A549 (cell line): Measurements from ENCODE around the gene P3H2. TPM values are rescaled to one million over a fixed set of nuclear protein-coding genes. Genes with fewer than 3 reads are reported as not detected.

Source experiments
- ATAC-seq, 2 experiments: fragments of 200-7000 bp in 1 of 2; fragments of >200 bp in 1 of 2; cut with Nextera tagmentation in 1 of 2; cut with Tn5 transposase in 1 of 2; 3 replicates each; pipeline versions ENCODE4 v1.8.0 to v1.9.1; 2018 to 2020; ENCODE audit warnings: mild to moderate bottlenecking in 1 of 2, moderate library complexity in 1 of 2
- CTCF ChIA-PET: fragments of 300-600 bp; sonication (Branson Sonifier 250); formaldehyde crosslinking; extraction: SDS; loops from one replicate; lab custom pipeline; 2021; ENCODE audit warnings: antibody characterized with exemption, inconsistent platforms; lab: Yijun Ruan, JAX
- POLR2A ChIA-PET: fragments of 350-600 bp; formaldehyde crosslinking; extraction: SDS; loops from one replicate; lab custom pipeline; 2021; ENCODE audit warnings: antibody characterized with exemption, inconsistent platforms; lab: Yijun Ruan, JAX
- DNase-seq, 2 experiments: peaks; one replicate each; pipeline versions ENCODE4 v3.0.0 to v3.0.0-alpha.2; 2011 to 2016; ENCODE audit warnings: low read depth in 1 of 2, low spot score in 1 of 2
- FAIRE-seq: peaks from 2 replicates; lab custom pipeline; 2011; peaks lifted over from hg19 to GRCh38; lab: Jason Lieb, UNC
- H3K27ac ChIP-seq, 2 experiments: fragments of >200 bp; sonication (Bioruptor Twin); formaldehyde crosslinking; 3 replicates each; pipeline ENCODE4 v1.5.1; 2016 to 2017
- H3K4me1 ChIP-seq: fragments of >200 bp; sonication (Bioruptor Twin); formaldehyde crosslinking; 3 replicates; pipeline ENCODE4 v1.6.1; 2016
- H3K4me2 ChIP-seq: fragments of >200 bp; sonication (Bioruptor Twin); formaldehyde crosslinking; 3 replicates; pipeline ENCODE4 v1.6.1; 2016
- H3K4me3 ChIP-seq: fragments of >200 bp; sonication (Bioruptor Twin); formaldehyde crosslinking; 3 replicates; pipeline ENCODE4 v1.5.1; 2016
- H3K9me3 ChIP-seq: fragments of >200 bp; sonication (Bioruptor Twin); formaldehyde crosslinking; 3 replicates; pipeline ENCODE4 v1.6.1; 2016
- CBX8 ChIP-seq: fragments of 200-600 bp; sonication (generic); IDR thresholded peaks from 2 replicates; pipeline ENCODE4 v1.6.1; 2016
- CEBPB ChIP-seq, 2 experiments: fragments of >200 bp in 1 of 2; sonication (Bioruptor Twin) in 1 of 2; formaldehyde crosslinking in 1 of 2; IDR thresholded peaks; 2 replicates each; pipeline ENCODE4 v1.6.1; 2012 to 2016
- EHMT2 ChIP-seq: fragments of 200-600 bp; sonication (generic); IDR thresholded peaks from 2 replicates; pipeline ENCODE4 v1.6.1; 2016; ENCODE audit warnings: antibody characterized with exemption, low read depth, mild to moderate bottlenecking, moderate library complexity
- GATA3 ChIP-seq: IDR thresholded peaks from 2 replicates; pipeline ENCODE4 v1.6.1; 2012; ENCODE audit warnings: borderline replicate concordance
- HDAC2 ChIP-seq: fragments of 200-600 bp; sonication (generic); IDR thresholded peaks from 2 replicates; pipeline ENCODE4 v1.6.1; 2016
- HEYL ChIP-seq: fragments of 250-450 bp; sonication (Bioruptor Pico); IDR thresholded peaks from 2 replicates; pipeline ENCODE4 v1.8.0; 2021; ENCODE audit warnings: mild to moderate bottlenecking, moderate library complexity
- HOXB13 ChIP-seq: fragments of 250-450 bp; sonication (Bioruptor Pico); IDR thresholded peaks from 2 replicates; pipeline ENCODE4 v1.5.0; 2020; ENCODE audit warnings: low read depth, mild to moderate bottlenecking, moderate library complexity
- HOXB5 ChIP-seq: fragments of 250-450 bp; sonication (Bioruptor Pico); IDR thresholded peaks from 2 replicates; pipeline ENCODE4 v1.5.0; 2020; ENCODE audit warnings: mild to moderate bottlenecking, moderate library complexity
- JUN ChIP-seq, 2 experiments: fragments of >200 bp; sonication (Bioruptor Twin); formaldehyde crosslinking; IDR thresholded peaks; 2 replicates in 1 of 2; 3 replicates in 1 of 2; pipeline ENCODE4 v1.6.1; 2016 to 2017
- KDM1A ChIP-seq: fragments of 200-600 bp; sonication (generic); IDR thresholded peaks from 2 replicates; pipeline ENCODE4 v1.6.1; 2016; ENCODE audit warnings: low read depth, mild to moderate bottlenecking
- KDM5A ChIP-seq: fragments of 200-600 bp; sonication (generic); IDR thresholded peaks from 2 replicates; pipeline ENCODE4 v1.6.1; 2016; ENCODE audit warnings: antibody characterized with exemption, mild to moderate bottlenecking
- MYC ChIP-seq: IDR thresholded peaks from 2 replicates; pipeline ENCODE4 v1.6.1; 2012; ENCODE audit warnings: mild to moderate bottlenecking, inconsistent platforms, low read length, improper control_type of control experiment, borderline replicate concordance
- NFE2L2 ChIP-seq: fragments of 150-350 bp; conservative IDR thresholded peaks from 2 replicates; pipeline ENCODE4 v1.6.1; 2014; ENCODE audit warnings: low read length
- NR3C1 ChIP-seq: fragments of >200 bp; sonication (Bioruptor Twin); formaldehyde crosslinking; IDR thresholded peaks from 3 replicates; pipeline ENCODE4 v1.6.1; 2017
- RFX5 ChIP-seq: fragments of 450-650 bp; IDR thresholded peaks from 2 replicates; pipeline ENCODE4 v1.7.1; 2014; ENCODE audit warnings: antibody characterized with exemption, mild to moderate bottlenecking, moderate library complexity
- RNF2 ChIP-seq: fragments of 200-600 bp; sonication (generic); IDR thresholded peaks from 2 replicates; pipeline ENCODE4 v1.6.1; 2016; ENCODE audit warnings: low read depth, mild to moderate bottlenecking, antibody characterized with exemption, moderate library complexity, borderline replicate concordance
- SREBF2 ChIP-seq: fragments of 450-650 bp; IDR thresholded peaks from 2 replicates; pipeline ENCODE4 v1.6.1; 2014; ENCODE audit warnings: mild to moderate bottlenecking, moderate library complexity
- ZFP36 ChIP-seq: fragments of 450-650 bp; IDR thresholded peaks from 2 replicates; pipeline ENCODE4 v1.6.1; 2014; ENCODE audit warnings: borderline replicate concordance; ENCODE audit not compliant: partially characterized antibody
- WGBS: methylation state at CpG from one replicate; pipeline ENCODE4 v1.1.6; 2017; ENCODE audit errors: missing lambda C conversion rate; 5-methylcytosine and 5-hydroxymethylcytosine counted together
- polyA plus RNA-seq, 4 experiments: library from polyadenylated mRNA; depleted of rRNA in 3 of 4; stranded (reverse); fragments of >200 nt; fragmentation: RNase III in 1 of 4; extraction: RNeasy Plus Mini Kit Qiagen cat#74134 plus additional on column Dnase treatment in 1 of 4; gene quantifications; 2 replicates in 3 of 4; 3 replicates in 1 of 4; pipeline ENCODE4 v1.2.3, GENCODE V29; 2011 to 2017
- TF ChIP-seq, protein P1 (sequence below): fragments of 250-450 bp; sonication (Bioruptor Pico); IDR thresholded peaks from 2 replicates; pipeline ENCODE4 v1.5.0; 2021; ENCODE audit warnings: mild to moderate bottlenecking, moderate library complexity, borderline replicate concordance
- TF ChIP-seq, protein P2 (sequence below): fragments of 200-600 bp; sonication (generic); IDR thresholded peaks from 2 replicates; pipeline ENCODE4 v1.6.1; 2016; ENCODE audit warnings: antibody characterized with exemption, mild to moderate bottlenecking, moderate library complexity

P3H2 gene
- polyA plus RNA-seq, 2 of the 4 experiments (the other 2 are of a cell fraction): 56.6 to 72.5 TPM

GRCh38 chr3:190038050-190038933 is 82.4 kb downstream of the P3H2 start:
- CTCF ChIA-PET: interaction anchor here (0.6 to 1.2 kb wide), 4 partner anchors 16 to 39 kb away, joined by 3 to 5 read pairs (median 4); no protein-coding TSS in a partner anchor
- no peaks in the 10 kb centered on the region for H3K9me3 ChIP-seq
- TF ChIP-seq CEBPB (IDR thresholded peaks at IDR 0.05) (peak; percentile 71 to 92), GATA3 (peak; percentile 20; the same call in 1 of the 2 replicates), NR3C1 (no peak)
- TF ChIP-seq, all 56 proteins: peak for 2
- peak overlapping the region; percentile 62 to 64 for H3K27ac ChIP-seq
- DNase-seq (peak; percentile 64 to 78), ATAC-seq (peak; percentile 94 to 97), FAIRE-seq (no peak)
- H3K4me3 ChIP-seq: peak overlapping the region; percentile 14; the same call in 1 of the 3 replicates
- H3K4me1 ChIP-seq: peaks cover 50% of the 10 kb centered on the region
- POLR2A ChIA-PET: interaction anchor here (0.6 kb wide), 3 partner anchors 19 to 149 kb away, joined by 3 to 4 read pairs (median 3); no protein-coding TSS in a partner anchor
- WGBS: 36% methylated on average over 6 of the region's 6 CpGs
- peak overlapping the region; percentile 78 for H3K4me2 ChIP-seq

DNA sequence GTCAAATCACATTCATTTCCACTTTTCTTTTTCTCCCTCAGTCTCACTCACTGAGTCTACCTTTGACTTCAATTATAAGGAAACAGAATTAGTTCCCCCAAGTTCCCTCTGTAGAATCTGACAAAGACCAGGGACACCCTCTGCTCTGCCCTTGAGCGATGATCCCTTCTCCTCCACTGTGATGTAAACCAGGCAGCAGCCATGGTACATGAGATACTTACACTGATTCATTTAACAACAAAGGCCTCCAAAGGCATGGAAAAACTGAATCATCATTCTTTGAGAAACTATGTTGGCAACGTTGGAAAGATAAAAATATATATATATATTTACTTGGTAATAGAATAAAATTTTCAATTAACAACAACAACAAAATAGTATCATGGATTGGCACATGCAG is 84.1 kb downstream of the P3H2 start:
- 47% methylated on average over 2 of the region's 2 CpGs for WGBS
- peaks cover 44% of the 10 kb centered on the region for H3K4me1 ChIP-seq
- FAIRE-seq (no peak), DNase-seq (no peak), ATAC-seq (no peak)
- peak overlapping the region; percentile 30; the same call in 1 of the 3 replicates for H3K4me2 ChIP-seq
- no peaks in the 10 kb centered on the region for H3K9me3 ChIP-seq
- H3K27ac ChIP-seq: peak overlapping the region in 1 of 2 experiments; percentile 63; a peak in 3 of 6 replicates
- ChIA-PET POLR2A (no interaction called here), CTCF (no interaction called here)
- no peak for TF ChIP-seq RFX5
- TF ChIP-seq EHMT2: no peak
- TF ChIP-seq HOXB13 (CRISPR knock-in tag): no peak
- no peak for TF ChIP-seq NFE2L2
- no peak for TF ChIP-seq HDAC2
- no peak for TF ChIP-seq GATA3
- no peak for TF ChIP-seq JUN (IDR thresholded peaks at IDR 0.05)
- TF ChIP-seq SREBF2: no peak
- no peak for TF ChIP-seq MYC
- TF ChIP-seq, protein P1, sequence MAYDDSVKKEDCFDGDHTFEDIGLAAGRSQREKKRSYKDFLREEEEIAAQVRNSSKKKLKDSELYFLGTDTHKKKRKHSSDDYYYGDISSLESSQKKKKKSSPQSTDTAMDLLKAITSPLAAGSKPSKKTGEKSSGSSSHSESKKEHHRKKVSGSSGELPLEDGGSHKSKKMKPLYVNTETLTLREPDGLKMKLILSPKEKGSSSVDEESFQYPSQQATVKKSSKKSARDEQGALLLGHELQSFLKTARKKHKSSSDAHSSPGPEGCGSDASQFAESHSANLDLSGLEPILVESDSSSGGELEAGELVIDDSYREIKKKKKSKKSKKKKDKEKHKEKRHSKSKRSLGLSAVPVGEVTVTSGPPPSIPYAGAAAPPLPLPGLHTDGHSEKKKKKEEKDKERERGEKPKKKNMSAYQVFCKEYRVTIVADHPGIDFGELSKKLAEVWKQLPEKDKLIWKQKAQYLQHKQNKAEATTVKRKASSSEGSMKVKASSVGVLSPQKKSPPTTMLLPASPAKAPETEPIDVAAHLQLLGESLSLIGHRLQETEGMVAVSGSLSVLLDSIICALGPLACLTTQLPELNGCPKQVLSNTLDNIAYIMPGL (CRISPR knock-in tag): no peak
- no peak for TF ChIP-seq RNF2
- TF ChIP-seq KDM5A: no peak
- no peak for TF ChIP-seq HOXB5 (CRISPR knock-in tag)
- TF ChIP-seq CEBPB (IDR thresholded peaks at IDR 0.05): no peak
- TF ChIP-seq HEYL (CRISPR knock-in tag): no peak
- no peak for TF ChIP-seq CBX8
- TF ChIP-seq, protein P2, sequence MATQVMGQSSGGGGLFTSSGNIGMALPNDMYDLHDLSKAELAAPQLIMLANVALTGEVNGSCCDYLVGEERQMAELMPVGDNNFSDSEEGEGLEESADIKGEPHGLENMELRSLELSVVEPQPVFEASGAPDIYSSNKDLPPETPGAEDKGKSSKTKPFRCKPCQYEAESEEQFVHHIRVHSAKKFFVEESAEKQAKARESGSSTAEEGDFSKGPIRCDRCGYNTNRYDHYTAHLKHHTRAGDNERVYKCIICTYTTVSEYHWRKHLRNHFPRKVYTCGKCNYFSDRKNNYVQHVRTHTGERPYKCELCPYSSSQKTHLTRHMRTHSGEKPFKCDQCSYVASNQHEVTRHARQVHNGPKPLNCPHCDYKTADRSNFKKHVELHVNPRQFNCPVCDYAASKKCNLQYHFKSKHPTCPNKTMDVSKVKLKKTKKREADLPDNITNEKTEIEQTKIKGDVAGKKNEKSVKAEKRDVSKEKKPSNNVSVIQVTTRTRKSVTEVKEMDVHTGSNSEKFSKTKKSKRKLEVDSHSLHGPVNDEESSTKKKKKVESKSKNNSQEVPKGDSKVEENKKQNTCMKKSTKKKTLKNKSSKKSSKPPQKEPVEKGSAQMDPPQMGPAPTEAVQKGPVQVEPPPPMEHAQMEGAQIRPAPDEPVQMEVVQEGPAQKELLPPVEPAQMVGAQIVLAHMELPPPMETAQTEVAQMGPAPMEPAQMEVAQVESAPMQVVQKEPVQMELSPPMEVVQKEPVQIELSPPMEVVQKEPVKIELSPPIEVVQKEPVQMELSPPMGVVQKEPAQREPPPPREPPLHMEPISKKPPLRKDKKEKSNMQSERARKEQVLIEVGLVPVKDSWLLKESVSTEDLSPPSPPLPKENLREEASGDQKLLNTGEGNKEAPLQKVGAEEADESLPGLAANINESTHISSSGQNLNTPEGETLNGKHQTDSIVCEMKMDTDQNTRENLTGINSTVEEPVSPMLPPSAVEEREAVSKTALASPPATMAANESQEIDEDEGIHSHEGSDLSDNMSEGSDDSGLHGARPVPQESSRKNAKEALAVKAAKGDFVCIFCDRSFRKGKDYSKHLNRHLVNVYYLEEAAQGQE: no peak
- no peak for TF ChIP-seq KDM1A
- TF ChIP-seq ZFP36: no peak
- no peak overlapping the region for H3K4me3 ChIP-seq
